Epithelial cell of proximal tubule (primary cell): ENCODE results near the gene EXOG. TPM values are rescaled to one million over a fixed set of nuclear protein-coding genes. Genes with fewer than 3 reads are reported as not detected.

Experiments used
- DNase-seq: peaks from one replicate; pipeline ENCODE4 v3.0.0-alpha.2; 2011; ENCODE audit warnings: low read depth
- H3K4me3 ChIP-seq: 2 replicates; pipeline ENCODE4 v1.5.1; 2011; ENCODE audit warnings: low read depth, mild to moderate bottlenecking, low read length
- total RNA-seq: library from RNA; depleted of rRNA; stranded (reverse); fragments of >200 nt; gene quantifications from 2 replicates; pipeline ENCODE4 v1.2.3, GENCODE V29; 2015
- TF ChIP-seq, protein P1 (sequence below): conservative IDR thresholded peaks from 2 replicates; pipeline ENCODE4 v1.5.1; 2012; ENCODE audit warnings: low read depth, mild to moderate bottlenecking, low read length

EXOG gene
- total RNA-seq, 1 donor from 2014 or later: 1.8 TPM

DNA sequence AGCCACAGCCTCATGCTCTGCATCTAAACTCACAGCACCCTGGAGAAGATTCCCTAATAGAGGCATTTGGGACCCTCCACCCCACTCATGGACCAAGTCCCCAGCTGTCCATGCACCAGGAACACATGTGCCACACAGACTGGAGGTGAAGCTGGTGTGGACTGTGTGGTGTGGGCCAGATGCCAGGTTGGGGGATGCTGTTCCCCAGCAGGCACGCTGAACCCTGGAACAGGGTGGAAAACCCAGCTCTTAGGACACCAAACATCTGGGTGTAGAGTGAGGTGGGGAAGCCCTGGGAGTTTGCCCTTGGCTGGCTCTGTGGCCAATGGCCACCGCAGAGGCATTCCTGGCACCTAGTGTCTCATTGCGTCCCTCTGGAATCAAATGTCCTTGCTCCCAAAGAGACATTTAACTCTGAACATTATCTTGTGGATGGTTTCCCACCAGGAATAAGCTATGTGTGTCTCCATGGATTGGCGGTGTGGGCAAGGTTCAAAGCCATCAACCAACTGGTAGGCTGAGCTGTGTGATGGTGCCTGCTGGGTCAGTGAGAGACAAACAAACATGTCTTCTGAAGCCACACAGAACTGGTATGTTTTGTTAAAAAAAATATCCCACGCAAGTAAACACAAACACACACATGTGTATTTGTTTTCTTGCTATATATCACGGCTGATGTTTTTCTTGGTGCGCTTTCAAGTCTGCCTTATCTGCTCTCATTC lies 65.0 kb downstream of the EXOG start:
- DNase-seq: no peak
- TF ChIP-seq, protein P1, sequence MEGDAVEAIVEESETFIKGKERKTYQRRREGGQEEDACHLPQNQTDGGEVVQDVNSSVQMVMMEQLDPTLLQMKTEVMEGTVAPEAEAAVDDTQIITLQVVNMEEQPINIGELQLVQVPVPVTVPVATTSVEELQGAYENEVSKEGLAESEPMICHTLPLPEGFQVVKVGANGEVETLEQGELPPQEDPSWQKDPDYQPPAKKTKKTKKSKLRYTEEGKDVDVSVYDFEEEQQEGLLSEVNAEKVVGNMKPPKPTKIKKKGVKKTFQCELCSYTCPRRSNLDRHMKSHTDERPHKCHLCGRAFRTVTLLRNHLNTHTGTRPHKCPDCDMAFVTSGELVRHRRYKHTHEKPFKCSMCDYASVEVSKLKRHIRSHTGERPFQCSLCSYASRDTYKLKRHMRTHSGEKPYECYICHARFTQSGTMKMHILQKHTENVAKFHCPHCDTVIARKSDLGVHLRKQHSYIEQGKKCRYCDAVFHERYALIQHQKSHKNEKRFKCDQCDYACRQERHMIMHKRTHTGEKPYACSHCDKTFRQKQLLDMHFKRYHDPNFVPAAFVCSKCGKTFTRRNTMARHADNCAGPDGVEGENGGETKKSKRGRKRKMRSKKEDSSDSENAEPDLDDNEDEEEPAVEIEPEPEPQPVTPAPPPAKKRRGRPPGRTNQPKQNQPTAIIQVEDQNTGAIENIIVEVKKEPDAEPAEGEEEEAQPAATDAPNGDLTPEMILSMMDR: no peak
- no peak overlapping the region for H3K4me3 ChIP-seq

DNA sequence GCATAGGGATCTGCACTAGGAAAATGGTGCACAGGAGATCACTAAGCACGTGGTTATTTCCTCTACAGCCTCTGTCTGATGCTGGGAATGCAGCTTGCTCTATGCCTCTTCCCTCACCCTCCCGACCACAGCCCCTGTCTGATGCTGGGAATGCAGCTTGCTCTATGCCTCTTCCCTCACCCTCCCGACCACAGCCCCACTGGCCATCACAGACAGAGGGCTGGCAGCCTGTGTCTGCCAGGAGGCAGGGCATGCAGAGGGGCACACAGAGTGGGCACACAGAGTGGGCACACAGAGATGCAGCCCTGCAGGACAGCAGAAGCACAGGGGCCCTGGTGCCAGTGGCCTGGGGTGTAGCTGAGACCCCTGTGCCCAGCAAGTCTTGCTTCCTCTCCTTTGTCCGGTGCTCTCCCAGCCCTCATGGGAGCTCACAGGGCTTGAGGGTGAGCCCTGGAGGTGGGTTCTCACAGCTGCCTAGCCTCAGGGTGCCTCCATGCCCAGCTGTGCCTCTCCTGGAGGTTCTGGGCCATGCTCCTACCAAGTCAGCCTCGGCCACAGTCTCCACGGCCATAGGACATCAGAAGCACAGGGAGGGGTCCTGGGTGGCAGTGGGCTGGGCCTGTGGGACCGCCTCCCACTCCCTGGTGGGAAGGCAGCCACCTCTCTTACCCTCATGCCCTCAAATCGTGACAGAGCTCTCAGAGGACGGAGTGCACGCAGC lies 65.8 kb downstream of the EXOG start:
- TF ChIP-seq, protein P1: no peak
- H3K4me3 ChIP-seq: no peak overlapping the region
- no peak for DNase-seq

DNA sequence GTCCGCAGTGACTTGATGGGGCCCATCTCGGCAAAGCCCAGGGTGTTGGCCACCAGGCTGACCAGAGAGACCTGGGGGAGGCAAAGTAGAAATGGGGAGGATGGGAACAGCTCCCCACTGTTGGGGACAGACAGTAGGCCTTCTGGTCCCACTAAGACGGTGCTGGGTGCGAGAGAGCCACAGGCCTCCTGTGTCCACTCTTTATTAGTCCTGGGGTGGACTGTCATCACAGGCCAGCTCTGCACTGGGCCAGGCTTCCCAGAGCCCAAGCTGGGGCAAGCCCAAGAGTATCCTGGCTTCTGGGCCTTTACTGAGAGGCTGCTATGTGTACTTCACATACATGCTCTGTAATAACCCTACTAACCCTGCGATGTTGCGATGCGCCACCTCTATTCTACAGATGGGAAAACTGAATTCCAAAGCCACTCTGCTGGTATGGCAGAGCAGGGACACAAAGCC lies 66.4 kb downstream of the EXOG start:
- DNase-seq: no peak
- no peak overlapping the region for H3K4me3 ChIP-seq

DNA sequence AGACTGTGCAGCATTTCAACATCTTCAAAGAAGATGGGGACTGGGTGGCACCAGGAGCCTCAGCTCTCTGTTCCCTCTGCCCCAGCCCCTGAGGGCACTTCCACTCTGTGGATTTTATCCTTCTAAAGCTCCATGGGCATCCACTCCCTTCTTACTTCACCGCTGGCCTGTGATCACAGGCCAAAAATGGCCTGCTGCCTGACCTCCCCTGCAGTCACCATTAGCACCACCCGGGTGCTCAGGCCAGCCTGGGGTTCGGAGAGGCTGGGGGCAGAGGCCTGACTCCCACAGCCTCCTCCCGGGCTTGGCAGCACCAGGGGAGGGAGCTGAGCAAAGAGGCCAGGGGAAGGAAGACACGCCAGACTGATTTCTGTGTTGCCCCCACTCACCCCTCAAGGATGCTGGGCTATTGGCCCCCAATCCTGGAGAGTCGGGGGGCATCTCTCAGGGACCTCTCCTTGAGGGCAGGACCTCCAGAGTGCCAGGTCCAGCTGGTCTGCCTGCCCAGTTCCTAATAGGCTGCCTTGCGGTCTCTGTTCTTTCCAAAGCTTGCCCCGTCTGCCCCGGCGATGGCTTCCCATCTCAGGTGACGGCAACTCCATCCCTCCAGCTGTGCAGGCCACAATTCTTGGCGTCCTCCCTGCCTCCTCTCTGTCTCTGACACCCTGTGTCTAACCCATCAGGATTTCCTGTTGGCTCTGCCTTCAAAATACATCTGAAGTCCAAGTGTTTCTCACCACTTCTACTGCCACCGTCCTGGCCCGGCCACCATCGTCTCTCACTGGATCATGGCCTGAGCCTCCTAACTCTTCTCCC lies 67.1 kb downstream of the EXOG start:
- TF ChIP-seq, protein P1: no peak
- H3K4me3 ChIP-seq: no peak overlapping the region

More for the DNA sequence above, 66.4 kb downstream of the EXOG start:
- TF ChIP-seq, protein P1: no peak

DNA sequence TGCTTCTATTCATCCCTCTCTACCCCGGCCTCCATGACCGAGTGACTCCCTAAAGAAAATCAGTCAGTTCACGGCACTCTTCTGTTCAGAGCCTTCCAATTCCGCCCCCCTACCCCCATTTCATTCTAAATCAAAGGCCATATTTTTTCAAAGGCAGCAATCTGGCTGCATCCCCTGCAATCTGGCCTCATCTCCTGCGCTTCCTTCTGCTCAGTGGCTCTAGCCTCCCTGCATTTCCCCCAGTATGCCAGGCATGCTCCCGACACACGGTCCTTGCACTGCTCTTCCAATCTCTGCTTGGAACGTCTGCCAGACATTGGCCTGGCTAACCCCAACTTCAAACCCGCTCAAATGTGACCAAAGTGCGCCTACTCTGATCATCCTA lies 67.7 kb downstream of the EXOG start:
- TF ChIP-seq, protein P1: no peak
- DNase-seq: no peak
- H3K4me3 ChIP-seq: no peak overlapping the region

More for the DNA sequence above, 67.1 kb downstream of the EXOG start:
- DNase-seq: no peak

DNA sequence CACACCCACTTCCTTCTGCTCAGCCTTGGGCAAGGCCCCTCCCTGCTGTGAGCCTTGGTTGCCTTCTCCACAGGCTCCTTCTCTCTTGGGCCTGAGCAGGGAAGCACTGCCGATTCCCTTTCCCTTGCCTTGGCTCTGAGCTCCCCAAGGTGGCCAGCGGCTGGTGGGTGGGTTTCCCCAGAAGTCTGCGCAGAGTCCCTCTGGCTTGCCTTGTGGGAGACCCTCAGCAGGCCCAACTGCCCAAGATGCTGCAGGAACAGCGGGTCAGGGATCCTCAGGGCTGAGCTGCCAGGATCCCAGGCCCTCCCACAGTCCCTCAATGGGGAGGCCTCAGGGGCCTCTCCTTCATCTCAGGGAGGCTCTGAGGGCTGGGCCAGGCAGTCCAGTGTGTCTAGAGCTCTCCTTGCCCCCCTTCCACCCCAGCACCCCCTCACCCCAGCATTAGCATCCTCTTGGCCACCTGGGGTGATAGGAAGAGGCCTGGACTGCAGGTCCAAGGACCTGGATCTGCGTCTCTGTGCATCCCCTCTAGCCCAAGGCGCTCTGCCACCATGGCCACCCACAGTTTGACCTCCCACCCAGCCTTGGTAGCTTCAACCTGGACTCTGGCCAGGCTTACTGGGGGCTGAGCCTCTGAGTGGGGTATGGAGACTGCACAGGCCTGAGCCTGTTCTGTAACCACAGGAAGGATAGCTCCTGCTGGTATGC lies 68.6 kb downstream of the EXOG start:
- DNase-seq: no peak
- TF ChIP-seq, protein P1: no peak
- no peak overlapping the region for H3K4me3 ChIP-seq
